Fibroblast of lung (primary cell): ENCODE measurements around the gene YIPF3.

Experiments used
- CTCF ChIP-seq, 2 donors: IDR thresholded peaks in 1 of 2; conservative IDR thresholded peaks in 1 of 2; 1 replicate in 1 of 2; 2 replicates in 1 of 2; pipeline ENCODE4 v1.5.1; 2011 to 2012; ENCODE audit warnings: low read length in 2 of 2, control low read depth in 1 of 2, inconsistent platforms in 1 of 2, low read depth in 1 of 2, mild to moderate bottlenecking in 1 of 2
- EZH2 ChIP-seq: IDR thresholded peaks from 2 replicates; pipeline ENCODE4 v1.5.1; 2012; ENCODE audit warnings: low read length, control low read depth, mild to moderate bottlenecking; ENCODE audit errors: missing control alignments

DNA sequence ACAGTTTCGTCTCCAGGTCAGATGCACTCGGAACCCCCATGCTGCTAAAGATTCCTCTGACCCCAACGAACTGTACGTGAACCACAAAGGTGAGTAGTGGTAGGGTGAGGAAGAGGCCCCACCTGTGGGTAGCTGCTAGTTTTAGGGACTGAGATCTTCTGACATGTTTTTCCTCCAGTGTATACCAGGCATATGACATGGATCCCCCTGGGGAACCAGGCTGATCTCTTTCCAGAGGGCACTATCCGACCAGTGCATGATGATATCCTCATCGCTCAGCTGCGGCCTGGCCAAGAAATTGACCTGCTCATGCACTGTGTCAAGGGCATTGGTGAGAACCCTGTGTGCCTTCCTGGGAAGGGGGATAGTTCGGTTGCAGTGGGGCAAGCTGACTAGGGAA, 3.4 kb upstream of the YIPF3 start:
- TF ChIP-seq CTCF (conservative IDR thresholded peaks at IDR 0.05 in 1 of 2, IDR thresholded peaks at IDR 0.05 in 1 of 2; ENCODE audit: low read depth in 1 of 2, low read length in 2 of 2) (no peak), EZH2 (no peak)
